ENCODE measurements around the gene ARL14.
A peak's percentile ranks its signal among the peaks of the same experiment; 100 is the strongest.
"Not testable (repeated sequence)": the region's sequence is repeated elsewhere in the genome, so short reads cannot be mapped to it uniquely, and the experiment has no call there.

ARL14 gene

DNA sequence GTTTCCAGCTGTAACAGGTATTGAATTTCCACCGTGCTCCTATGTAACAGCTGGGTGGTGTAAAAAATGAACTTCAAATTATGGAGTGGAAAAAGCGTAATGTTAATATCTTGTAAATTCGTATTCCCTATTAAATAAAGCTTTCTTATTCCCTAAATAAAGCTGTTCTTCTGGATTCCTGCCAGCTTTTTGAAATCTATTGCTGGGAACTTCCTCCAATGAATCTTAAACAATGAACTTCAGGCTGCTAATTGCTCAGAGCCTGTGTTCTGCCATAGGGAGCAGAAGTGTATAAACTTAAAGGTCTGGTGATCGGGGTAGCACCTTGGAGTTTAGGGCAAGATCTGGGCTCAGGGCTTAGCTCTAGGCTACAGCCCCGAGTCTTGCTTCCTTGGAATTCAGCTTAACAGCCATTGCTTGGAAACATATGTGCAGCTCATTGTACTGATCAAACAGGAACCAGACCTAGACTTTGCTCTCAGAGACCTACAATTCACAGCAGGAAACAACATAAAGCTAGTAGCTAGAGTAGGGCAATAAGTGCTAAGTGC lies 1.4 kb downstream of the ARL14 start:
- DNase-seq: no peak

DNA sequence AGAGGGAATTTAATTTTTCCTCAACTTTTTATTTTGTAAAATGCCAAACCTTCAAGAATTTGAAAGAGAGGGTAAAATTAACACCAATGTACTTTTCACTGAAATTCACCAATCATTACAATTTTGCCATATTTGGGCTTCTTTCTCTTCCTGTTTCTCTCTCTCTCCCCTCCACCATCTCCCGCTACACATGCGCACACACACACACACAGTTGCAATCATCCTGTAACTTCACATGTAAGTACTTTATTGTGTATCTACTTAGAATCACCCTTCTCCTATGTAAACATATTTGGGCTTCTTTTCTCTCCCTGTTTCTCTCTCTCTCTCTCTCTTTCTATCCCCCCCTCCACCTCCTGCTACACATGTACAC lies 7.4 kb downstream of the ARL14 start:
- no peak for DNase-seq

DNA sequence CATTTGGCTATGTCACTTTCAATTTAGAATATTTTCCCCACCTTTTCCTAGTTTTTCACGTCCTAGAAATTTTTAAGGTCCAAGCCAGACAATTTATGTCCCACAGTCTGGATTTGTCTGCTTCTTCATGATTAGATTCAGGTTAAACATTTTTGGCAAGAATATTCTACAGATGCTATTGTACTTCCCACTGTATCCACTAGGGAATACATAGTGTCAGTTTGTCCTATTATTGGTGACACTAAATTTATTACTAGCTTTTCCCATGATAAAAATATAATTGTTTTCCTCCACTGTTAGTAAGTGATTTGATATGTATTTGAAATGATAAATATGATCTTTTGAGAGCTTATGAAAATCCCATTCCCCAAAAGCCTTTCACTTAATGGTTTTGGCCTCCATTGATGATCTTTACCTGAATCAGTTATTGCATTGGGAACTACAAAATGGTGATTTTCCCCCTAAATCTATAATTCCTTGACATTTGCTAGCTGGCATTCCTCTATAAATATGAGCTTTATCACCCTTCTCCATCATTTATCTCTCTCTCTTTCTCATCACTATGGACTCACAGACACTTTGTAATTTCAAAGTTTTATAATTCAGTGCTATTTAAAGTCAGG lies 8.3 kb downstream of the ARL14 start:
- DNase-seq: no peak

DNA sequence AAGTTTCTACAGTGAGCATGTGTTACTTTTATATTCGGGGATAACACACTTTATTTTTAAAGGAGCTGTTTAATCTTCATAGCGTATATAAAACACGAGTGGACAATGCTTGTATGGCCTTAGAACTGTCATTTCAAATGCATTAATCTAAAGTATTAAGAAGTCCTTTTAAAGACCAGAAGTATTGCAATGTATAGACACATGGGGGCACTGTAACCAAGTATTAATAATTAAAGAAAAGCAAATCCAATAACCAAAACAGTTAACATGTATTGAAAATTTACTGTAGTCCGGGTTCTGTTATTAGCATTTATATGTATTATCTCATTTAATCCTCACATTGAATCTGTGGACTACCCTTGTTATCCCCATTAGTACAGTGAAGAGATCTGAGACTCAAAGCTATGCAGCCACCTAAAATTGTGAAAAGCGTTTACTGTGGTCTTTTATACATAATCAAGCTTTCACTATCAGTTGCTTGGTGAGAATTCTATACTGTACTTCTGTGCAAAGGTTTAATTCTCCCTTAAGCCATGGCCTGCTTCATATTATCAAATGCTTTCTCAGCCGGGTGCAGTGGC lies 10.1 kb downstream of the ARL14 start:
- DNase-seq: peak; percentile 22

DNA sequence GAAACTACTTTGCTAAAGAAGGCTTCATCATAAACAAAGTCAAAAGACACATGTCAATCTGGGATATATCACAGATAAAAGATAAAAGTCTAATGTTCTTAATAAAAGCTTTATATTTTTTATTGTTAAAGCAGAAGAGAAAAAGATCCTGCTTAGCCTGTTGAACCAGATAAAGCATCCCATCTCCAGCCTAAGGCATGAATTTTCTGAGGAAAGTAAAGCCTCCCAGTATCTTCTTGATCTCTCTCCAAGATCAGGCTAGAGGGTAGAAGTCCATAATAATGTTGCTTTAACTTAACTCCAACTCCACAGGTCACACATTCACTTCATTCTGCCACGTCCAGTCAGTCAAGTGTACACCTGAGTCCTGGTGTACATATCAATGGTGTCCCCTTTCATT lies 14.2 kb downstream of the ARL14 start:
- no peak for DNase-seq

DNA sequence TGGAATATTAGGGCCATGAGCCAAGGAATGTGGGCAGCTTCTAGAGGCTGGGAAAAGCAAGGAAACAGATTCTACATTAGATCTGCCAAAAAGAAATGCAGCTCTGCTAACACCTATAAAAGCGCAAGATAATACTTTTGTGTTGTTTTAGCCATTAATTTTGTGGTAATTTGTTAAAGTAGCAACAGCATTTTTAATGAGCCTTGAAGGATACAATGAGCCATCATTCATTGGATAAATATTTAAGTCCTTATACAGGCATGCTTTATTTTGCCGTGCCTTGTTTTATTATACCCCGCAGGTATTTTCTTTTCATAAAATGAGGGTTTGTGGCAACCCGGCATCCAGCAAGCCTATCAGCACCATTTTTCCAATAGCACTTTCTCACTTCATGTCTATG lies 15.0 kb downstream of the ARL14 start:
- no peak for DNase-seq

DNA sequence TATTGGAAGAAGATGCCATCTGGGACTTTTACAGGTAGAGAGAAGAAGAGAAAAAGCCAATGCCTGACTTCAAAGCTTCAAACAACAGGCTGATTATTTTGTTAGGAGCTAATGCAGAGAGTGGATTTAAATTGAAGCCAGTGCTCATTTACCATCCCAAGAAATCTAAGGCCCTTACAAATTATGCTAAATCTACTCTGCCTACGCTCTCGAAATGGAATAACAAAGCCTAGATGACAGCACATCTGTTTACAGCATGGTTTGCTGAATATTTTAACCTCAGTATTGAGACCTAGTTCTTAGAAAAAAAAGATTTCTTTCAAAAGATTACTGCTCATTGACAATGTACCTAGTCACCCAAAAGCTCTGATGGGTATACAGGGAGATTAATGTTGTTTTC lies 16.2 kb downstream of the ARL14 start:
- no peak for DNase-seq

DNA sequence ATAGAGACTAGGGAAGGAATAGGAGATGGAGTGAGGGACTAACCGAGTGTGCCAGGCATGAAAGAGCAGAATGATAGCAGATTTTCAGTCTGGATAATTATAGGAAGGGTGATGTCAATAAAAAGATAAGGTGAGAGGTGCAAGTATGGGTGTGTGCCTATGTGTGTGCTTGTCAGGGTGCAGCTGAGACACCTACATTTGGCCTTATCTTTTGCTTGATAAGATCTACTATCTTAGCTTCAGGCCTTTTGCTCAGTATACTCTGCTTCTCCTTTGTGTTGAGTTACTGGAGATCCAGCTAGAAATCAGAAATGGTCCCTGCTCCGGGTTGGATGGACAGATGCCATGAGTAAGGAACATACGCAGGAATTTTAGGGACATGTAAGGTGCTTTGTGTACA lies 17.4 kb downstream of the ARL14 start:
- DNase-seq: no peak

DNA sequence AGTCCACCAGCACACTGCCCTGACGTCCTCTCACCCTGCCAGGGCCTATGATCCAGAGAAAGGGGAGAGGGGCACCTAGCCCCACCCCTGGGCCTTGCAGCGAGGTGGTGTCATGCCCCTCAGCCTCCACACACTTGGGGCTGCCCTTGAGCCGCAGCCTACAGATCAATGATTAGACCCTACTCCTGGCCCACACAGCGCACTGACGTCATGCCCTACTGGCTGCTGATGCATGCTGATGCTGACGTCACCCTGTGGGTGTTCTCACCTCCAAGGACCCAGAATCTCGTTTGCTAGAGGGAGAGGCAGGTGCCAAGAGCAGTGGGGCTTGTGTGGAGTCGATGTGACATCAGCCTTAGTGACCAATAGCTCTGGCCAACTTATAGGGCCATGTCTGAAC lies 18.0 kb downstream of the ARL14 start:
- DNase-seq: no peak

DNA sequence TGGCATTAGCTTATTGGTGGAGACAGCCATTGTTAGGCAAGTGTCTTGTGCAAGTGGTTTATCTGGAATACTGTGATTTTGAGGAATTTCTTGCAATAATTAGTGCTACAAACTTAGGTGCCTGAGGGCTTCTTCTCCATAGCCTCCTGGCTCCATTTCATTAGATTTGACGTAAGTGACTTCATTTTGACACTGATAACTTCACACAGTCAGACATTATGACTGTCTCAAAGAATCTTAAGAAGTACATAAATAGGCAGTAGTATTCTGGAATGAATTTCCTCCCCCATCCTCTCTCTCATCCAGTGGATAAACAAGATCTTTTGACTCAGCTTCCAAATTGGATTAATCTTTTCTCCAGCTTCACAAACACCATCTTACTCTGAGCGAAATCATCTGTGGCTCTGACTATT lies 19.0 kb downstream of the ARL14 start:
- DNase-seq: no peak

DNA sequence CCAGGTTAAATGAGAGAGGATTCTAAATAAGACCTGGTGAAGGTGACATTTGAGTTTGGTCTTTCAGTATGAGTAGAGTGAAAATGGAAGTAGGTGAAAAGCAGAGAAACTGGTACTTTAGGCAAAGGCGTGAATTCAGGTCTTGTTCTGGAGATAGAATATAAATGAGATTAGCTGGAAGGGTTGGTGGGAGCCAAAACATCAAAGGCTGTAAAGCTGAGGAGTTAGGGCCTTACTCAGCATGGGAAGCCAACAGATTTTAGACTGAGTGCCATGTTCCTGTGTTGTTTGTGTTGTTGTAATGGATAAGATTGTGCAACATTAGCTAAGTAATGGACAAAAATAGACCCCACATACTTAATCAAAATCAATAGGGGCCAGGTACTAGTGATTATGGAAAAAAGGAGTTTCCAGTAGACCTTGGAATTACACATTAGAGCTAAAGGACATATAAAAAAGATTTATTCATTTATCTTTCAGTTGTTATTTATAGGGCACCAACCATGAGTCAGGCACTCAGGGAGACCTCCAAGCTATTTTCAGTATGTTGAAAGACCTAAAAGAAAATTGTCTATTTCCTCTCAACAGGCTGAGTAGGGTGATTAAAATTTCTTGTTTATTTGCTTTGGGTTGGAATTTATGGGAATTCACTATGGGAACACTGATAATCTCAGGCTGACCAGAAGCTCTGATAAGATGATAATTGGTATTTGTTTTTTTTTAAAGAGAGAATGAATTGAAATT lies 20.8 kb downstream of the ARL14 start:
- no peak for DNase-seq

DNA sequence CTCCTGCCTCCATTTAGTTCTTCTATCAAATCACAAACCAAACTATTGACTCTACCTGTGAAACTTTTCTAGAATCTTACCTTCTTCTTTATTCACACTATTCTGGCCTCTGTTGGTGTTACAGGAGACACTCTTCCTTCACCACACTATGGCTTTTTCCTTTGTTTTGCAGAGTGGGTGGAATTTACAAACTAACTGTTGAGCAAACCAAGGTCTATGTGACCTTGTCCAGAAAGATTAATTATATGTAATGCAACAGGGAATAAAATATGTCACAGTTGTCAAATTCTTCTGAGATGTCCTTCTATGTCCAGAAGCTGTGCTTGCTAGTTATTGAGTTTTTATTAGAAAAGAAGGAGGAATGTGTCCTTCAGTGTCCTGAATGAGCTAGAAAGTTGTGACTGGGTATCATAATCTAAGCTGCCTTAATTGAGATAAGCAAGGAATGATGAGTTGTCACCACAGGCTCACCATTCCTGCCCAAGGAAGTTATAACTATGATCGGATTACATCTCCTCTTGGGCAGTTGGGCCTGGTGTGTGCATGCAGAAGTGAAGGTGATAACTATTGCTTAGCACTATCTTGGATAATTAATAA lies 21.7 kb downstream of the ARL14 start:
- DNase-seq: no peak

DNA sequence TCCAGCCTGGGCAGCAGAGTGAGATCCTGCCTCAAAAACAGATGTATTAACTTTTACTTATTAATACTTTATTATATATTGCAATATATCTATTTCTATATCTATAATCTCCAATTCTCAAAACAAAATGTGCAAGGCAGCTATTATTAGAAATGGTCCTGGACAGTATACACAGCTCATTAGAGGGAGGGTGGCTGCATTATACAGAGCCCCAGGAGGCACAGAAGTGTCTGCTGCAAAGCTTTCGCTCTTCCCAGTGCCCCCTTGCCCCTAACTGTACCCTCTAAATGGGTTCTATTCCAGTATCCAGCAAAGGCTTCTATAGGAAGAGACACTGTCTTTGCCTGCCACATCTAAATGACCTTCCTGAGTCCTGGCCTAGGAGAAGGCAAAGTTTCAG lies 24.5 kb downstream of the ARL14 start:
- DNase-seq: no peak

DNA sequence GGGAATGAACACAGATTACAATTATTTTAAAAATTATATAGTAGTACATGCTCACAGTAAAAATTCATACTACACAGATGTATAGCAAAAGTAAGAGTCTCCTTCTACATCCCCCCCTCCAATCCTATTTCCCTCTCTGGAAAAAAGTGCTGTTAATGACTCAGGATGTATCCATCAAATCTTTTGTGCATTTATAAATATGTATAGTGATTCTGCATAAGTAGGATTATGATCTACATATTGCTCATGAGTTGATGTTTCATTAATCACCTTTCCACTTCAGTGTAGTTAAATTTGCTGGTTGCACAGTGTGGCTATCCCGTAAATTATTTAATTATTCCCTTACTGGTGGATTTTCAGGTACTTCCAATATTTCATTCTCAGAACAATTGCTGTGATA lies 25.3 kb downstream of the ARL14 start:
- DNase-seq: no peak

DNA sequence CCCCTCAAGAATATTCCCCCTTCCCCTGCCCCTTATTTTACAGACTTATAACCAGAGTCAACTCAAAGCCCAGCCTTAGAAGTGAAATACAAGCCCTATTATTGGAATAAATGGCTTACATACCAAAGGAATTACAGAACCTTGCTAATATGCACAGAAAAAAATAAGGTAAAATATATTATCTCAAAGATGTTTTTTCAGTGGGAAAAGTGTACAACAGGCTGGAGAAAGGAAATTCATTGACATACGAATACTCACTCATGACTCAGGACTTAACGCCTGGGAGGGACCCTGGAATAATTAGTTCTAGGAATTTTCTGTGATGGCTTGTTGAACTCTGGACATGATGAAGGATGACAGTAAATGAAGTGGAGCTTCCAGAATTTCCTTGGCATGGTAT lies 27.0 kb downstream of the ARL14 start:
- DNase-seq: no peak

DNA sequence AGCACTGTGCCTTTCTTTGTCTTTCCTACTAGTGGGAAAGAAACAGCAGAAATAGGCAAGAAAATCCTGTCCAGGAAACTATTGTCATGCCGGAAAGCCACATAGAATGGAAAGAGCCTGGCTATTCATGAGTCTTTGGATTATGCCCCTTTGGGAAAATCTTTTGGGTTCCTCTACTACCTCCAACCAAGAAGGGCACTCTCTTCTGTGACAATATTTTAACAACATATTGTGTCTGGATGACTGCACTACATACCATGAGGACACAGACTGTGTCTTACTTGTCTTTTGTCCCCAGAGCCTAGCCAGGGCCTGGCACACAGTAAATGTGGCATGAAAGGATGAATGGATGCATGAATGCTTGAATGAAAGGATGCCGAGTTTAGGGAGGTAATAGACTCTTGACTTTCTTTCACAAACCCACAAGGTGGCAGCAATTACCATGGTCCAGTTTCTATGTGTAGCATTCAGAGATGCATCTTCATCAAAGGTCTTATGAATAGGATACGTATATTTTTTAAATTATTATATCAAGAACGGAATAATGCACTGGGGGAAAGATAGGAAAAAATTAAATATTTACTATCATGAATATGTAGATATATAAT lies 30.3 kb downstream of the ARL14 start:
- peak; percentile 54 for DNase-seq

DNA sequence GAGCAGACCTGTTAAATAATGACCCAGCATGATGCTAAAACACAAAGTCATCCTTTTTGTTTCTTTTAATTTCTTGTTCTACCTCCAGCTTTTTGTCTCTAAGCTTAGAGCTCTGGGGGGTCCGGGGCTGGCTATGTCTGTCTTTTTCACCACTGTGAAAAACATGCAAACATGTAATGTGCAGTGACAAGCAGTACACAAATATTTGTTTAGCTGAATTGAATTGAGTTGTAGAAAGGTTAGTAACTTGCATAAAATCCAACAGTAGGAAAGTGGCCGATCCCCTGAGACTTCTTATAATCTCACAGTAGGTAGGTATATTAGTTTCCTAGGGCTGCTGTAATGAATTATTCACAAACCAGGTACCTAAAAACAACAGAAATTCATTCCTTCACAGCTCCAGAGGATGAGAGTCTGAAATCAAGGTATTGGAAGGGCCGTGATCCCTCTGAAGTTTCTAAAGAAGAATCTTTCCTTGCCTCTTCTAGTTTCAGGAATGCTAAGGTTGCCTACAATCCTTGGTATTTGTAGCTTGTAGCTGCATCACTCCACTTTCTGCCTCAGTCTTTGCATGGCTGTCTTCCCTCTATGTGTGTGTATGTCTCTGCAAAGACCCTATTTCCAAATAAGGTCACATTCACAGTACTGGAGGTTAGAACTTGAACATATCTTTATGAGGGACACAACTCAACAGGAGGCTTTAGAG lies 32.7 kb downstream of the ARL14 start:
- no peak for DNase-seq

DNA sequence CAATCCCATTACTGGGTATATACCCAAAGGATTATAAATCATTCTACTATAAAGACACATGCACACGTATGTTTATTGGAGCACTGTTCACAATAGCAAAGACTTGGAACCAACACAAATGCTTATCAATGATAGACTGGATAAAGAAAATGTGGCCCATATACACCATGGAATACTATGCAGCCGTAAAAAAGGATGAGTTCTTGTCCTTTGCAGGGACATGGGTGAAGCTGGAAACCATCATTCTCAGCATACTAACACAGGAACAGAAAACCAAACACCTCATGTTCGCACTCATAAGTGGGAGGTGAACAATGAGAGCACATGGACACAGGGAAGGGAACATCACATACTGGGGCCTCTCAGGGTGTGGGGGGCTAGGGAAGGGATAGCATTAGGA lies 36.2 kb downstream of the ARL14 start:
- DNase-seq: not testable (repeated sequence)

DNA sequence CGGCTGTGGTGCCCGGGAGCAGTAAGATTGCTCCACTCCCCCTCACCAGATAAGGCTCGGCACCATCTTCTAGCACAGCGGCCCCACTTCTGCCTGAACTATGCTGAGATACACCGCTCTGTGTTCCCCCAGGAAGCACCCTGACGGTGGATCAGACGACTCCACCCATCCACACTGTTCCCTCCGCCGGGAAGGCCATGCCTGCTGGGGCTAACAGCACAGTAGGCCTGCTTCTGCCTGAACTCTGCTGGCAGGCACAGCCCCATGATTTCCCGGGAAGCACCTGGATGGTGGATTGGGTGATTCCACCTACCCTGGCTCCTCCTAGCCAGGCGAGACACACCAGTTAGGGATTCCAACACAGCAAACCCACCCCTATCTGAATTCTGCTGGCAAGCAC lies 42.8 kb downstream of the ARL14 start:
- DNase-seq: no peak

DNA sequence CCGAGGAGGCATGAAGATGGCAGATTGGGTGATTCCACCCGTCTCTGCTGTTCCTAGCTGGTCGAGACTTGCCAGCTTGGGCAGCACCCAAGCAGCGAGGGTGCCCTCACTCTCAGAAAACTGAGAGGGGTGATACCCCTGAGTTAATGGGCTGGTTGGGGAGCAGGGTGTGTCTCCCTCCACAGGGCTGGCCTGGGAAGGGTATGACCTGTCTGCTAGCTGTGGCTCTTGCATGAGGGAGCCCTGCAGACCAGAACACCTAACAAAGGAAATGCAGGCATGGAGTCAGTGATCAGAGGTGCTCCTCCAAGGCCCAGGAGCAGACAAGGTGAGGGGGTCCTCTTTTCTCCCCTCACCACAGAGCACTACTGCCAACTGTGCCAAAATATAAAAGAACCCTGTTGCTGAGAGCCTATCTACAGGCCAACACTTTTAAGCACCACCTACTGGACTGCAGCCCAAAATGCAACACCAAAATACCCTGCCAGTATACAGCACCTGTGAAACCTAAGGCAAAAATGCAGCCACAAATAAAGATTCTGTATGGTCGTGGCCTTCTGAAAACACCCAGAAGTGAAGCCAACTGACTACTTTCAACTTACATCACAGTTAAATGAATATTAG lies 43.3 kb downstream of the ARL14 start:
- DNase-seq: no peak

DNA sequence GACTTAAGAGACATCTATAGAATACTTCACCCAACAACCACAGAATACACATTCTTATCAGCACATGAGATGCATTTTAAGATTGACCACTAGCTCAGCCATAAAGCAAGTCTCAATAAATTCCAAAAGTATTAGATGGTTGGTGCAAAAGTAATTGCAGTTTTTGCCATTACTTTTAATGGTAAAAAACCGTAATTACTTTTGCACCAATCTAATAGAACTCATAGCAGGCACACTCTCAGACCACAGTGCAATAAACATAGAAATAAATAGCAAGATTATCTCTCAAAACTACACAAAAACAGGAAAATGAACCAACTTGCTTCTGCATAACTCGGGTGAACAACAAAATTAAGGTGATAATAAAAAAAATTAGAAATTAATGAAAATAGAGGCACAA lies 45.4 kb downstream of the ARL14 start:
- no peak for DNase-seq

DNA sequence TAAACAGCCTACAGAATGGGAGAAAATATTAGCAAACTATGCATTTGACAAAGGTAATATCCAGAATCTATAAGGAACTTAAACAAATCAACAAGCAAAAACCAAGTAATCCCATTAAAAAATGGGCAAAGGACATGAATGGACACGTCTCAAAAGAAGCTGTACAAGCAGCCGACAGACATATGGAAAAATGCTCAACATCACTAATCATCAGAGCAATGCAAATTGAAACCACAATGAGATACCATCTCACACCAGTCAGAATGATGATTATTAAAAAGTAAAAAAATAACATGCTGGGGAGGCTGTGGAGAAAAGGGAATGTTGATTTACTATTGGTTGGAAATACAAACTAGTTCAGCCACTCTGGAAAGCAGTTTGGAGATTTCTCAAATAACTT lies 48.4 kb downstream of the ARL14 start:
- DNase-seq: no peak
